ENCODE data around the gene CTNNBL1. TPM values are rescaled to one million over a fixed set of nuclear protein-coding genes. Genes with fewer than 3 reads are reported as not detected.

CTNNBL1 gene
- polyA plus RNA-seq, 2 donors = 30.2 to 39.6 TPM

DNA sequence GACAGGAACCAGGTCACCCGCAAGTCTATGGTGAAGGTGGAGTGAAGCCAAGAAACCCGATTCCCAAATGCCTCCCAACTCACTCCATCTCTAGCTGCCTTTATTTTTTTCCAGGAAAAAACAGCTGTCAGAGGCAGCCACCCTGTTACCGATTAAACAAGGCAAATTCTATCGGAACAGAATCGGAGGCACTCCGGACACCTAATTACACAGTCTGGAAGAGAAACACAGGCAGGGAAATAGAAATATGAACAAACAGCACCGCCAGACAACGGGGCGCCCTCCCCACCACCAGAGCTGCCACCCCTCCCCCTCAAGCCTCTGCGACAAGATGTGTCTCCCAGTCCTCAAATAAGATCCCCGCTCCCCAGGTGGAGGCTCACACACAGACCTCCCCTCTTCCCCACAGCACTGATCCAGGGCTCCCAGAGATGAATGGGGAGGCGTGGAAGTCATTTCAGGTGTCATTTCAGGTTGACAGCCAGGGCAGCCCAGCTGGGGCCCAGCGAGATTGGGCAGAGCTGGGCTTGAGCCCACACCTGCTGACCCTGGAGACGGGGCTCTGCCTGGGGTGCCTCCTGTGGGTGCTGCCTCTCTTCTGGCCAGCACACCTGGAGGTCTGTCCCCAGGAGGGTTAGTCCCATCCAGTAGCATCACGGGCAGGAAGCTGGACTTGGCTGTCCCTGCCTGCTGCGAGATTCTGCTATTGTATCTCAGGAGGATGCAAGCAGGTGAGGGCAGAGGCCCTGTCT, 189.3 kb downstream of the CTNNBL1 start:
- 75% methylated on average over 16 of the region's 16 CpGs for WGBS, 2 donors
- no peak overlapping the region for H3K27ac ChIP-seq (ENCODE audit: low read depth in 2 of 2, low read length in 1 of 2)
- no peaks in the 10 kb centered on the region for H3K9me3 ChIP-seq (ENCODE audit: control insufficient read depth in 2 of 2, insufficient read depth in 1 of 2, low read depth in 1 of 2, low read length in 1 of 2)
- no peaks in the 10 kb centered on the region for H3K27me3 ChIP-seq (ENCODE audit: control insufficient read depth in 1 of 2, insufficient read depth in 2 of 2, low read length in 2 of 2)
- H3K4me3 ChIP-seq (ENCODE audit: low read depth in 1 of 2, low read length in 2 of 2) = no peak overlapping the region
- H3K4me1 ChIP-seq (ENCODE audit: control insufficient read depth in 2 of 2, insufficient read depth in 2 of 2, low read length in 1 of 2) = peaks cover 0 to 6% of the 10 kb centered on the region in 2 donors
- no peaks in the 10 kb centered on the region for H3K36me3 ChIP-seq (ENCODE audit: control insufficient read depth in 2 of 2, insufficient read depth in 2 of 2, low read length in 1 of 2)

DNA sequence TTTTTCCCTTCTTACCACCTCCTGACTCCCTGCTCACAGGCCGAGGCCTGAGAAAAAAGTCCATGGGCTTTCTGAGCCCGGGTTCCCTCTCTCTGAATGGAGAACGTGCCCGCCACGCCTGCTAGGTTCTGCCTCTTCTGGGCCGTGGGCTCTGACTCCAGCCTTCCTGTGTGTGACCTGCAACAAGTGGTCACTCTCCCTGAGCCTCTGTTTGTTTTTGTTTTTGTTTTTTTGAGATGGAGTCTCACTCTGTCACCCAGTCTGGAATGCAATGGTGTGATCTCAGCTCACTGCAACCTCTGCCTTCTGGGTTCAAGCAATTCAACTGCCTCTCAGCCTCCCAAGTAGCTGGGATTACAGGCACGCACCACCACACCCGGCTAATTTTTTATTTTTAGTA, 191.2 kb downstream of the CTNNBL1 start:
- 95% methylated on average over 8 of the region's 8 CpGs for WGBS, 2 donors
- Histone ChIP-seq H3K27ac (ENCODE audit: low read depth in 2 of 2, low read length in 1 of 2) (no peak overlapping the region), H3K4me1 (ENCODE audit: control insufficient read depth in 2 of 2, insufficient read depth in 2 of 2, low read length in 1 of 2) (peaks cover 0 to 6% of the 10 kb centered on the region in 2 donors), H3K4me3 (ENCODE audit: low read depth in 1 of 2, low read length in 2 of 2) (no peak overlapping the region), H3K27me3 (ENCODE audit: control insufficient read depth in 1 of 2, insufficient read depth in 2 of 2, low read length in 2 of 2) (no peaks in the 10 kb centered on the region), H3K9me3 (ENCODE audit: control insufficient read depth in 2 of 2, insufficient read depth in 1 of 2, low read depth in 1 of 2, low read length in 1 of 2) (no peaks in the 10 kb centered on the region), H3K36me3 (ENCODE audit: control insufficient read depth in 2 of 2, insufficient read depth in 2 of 2, low read length in 1 of 2) (no peaks in the 10 kb centered on the region)

DNA sequence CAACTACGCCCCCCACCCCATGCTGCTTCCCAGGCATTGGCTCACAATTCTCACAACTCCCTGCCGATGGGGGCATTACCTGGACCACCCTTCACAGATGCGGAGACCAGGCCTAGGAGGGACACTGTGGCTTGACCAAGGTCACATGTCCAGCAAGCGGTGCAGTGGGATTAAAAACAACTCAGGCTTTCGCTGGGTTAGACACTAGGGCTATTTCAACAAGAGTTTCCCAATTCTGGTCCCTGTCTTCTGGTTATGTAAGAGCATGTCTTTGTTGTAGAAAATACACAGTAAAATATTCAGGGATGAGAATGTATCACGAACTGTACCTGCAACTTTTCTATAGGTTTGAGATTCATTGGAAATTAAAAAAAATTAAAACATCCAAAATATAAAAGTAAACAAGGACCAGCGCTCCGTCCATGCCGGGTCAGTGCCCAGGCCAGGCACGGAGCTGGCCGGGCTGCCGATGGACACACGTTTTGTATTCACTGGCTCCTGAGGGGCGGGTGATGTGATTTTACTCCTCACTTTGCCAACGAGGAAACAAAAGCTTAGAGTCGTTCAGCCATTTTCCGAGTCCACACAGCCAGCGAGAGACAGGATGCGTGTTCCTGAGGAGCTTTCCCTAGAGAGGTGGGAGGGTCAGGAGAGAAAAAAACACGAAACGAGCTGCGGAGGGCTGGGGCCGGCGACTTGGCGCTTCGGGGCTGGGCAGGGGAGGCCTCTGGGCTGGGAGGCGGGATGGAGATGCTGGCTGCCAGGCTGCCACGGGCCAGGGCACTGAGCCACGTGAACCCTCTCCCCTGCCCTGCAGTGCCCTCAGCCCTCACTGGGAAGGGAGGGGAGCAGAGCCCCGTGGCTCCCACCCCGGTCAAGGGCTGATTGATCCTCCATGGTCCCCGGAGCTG, 192.0 kb downstream of the CTNNBL1 start:
- WGBS, 2 donors = 50 to 56% methylated on average over 30 to 32 of the region's 32 CpGs
- Histone ChIP-seq H3K27ac (ENCODE audit: low read depth in 2 of 2, low read length in 1 of 2) (no peak overlapping the region), H3K9me3 (ENCODE audit: control insufficient read depth in 2 of 2, insufficient read depth in 1 of 2, low read depth in 1 of 2, low read length in 1 of 2) (no peaks in the 10 kb centered on the region), H3K4me3 (ENCODE audit: low read depth in 1 of 2, low read length in 2 of 2) (no peak overlapping the region), H3K27me3 (ENCODE audit: control insufficient read depth in 1 of 2, insufficient read depth in 2 of 2, low read length in 2 of 2) (no peaks in the 10 kb centered on the region), H3K4me1 (ENCODE audit: control insufficient read depth in 2 of 2, insufficient read depth in 2 of 2, low read length in 1 of 2) (peaks cover 0 to 2% of the 10 kb centered on the region in 2 donors), H3K36me3 (ENCODE audit: control insufficient read depth in 2 of 2, insufficient read depth in 2 of 2, low read length in 1 of 2) (no peaks in the 10 kb centered on the region)

DNA sequence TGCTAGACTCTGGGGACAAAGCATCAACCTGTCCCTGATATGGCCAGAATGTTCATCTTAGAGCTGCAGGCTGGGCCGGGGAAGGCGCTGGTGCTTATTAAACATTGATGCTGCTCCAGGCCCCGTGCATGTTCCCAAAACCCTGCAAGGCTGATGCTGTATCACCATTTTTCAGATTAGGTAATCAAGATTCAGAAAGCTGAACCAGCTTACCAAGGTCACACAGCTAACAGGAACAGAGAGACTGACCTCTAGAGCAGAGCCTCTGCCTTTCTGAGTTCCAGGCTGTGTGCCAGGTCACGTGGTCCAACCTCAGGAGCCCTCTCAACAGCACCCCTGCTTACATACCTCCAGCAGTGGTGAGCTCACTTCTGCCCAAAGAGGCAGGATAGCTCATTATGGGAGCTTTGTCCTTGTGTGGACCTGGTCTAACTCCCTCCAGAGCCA, 193.0 kb downstream of the CTNNBL1 start:
- H3K27me3 ChIP-seq (ENCODE audit: control insufficient read depth in 1 of 2, insufficient read depth in 2 of 2, low read length in 2 of 2) = no peaks in the 10 kb centered on the region
- WGBS, 2 donors = 71% methylated on average over 4 of the region's 4 CpGs
- no peak overlapping the region for H3K4me3 ChIP-seq (ENCODE audit: low read depth in 1 of 2, low read length in 2 of 2)
- H3K36me3 ChIP-seq (ENCODE audit: control insufficient read depth in 2 of 2, insufficient read depth in 2 of 2, low read length in 1 of 2) = no peaks in the 10 kb centered on the region
- no peaks in the 10 kb centered on the region for H3K9me3 ChIP-seq (ENCODE audit: control insufficient read depth in 2 of 2, insufficient read depth in 1 of 2, low read depth in 1 of 2, low read length in 1 of 2)
- no peaks in the 10 kb centered on the region for H3K4me1 ChIP-seq (ENCODE audit: control insufficient read depth in 2 of 2, insufficient read depth in 2 of 2, low read length in 1 of 2)
- H3K27ac ChIP-seq (ENCODE audit: low read depth in 2 of 2, low read length in 1 of 2) = no peak overlapping the region

DNA sequence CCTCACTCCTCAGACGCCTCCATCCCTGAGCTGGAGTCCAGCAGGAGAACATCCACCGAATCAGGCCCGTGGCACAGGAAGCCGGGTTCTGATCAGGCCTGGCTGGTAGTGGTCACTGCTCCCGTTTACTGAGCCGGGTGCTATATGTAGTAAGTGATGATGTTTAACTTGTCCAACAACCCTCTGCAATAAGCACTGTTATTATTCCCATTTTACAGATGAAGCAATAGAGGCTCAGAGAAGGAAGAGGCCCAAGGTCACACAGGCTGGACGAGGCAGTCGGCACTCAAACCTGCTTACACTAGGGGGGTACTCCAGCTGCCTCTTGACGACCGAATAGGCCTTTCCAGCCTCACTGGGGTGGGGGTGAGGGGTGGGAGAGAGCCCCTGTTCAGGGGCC, 194.8 kb downstream of the CTNNBL1 start:
- no peaks in the 10 kb centered on the region for H3K36me3 ChIP-seq (ENCODE audit: control insufficient read depth in 2 of 2, insufficient read depth in 2 of 2, low read length in 1 of 2)
- H3K27me3 ChIP-seq (ENCODE audit: control insufficient read depth in 1 of 2, insufficient read depth in 2 of 2, low read length in 2 of 2) = no peaks in the 10 kb centered on the region
- no peak overlapping the region for H3K27ac ChIP-seq (ENCODE audit: low read depth in 2 of 2, low read length in 1 of 2)
- no peak overlapping the region for H3K4me3 ChIP-seq (ENCODE audit: low read depth in 1 of 2, low read length in 2 of 2)
- no peaks in the 10 kb centered on the region for H3K9me3 ChIP-seq (ENCODE audit: control insufficient read depth in 2 of 2, insufficient read depth in 1 of 2, low read depth in 1 of 2, low read length in 1 of 2)
- no peaks in the 10 kb centered on the region for H3K4me1 ChIP-seq (ENCODE audit: control insufficient read depth in 2 of 2, insufficient read depth in 2 of 2, low read length in 1 of 2)
- 91 to 93% methylated on average over 10 of the region's 10 CpGs for WGBS, 2 donors

DNA sequence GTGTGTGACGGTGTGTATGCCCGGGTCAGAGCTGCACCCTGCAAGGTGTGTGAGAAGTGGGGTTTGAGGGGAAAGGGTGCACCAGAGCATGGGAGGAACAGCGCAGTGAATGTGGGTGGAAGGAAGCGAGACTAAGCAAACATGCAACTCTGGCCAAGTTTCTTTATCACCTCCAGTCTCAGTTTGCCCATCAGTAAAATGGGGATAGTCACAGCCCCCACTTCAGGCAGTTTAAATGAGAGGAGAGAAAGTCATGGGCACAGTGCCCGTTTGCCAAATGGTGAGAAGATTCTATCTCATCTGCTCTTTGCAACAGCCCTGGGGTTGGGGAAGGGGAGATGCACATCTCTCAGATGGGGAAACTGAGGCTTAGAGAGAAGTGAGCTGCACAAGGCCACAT, 196.3 kb downstream of the CTNNBL1 start:
- no peaks in the 10 kb centered on the region for H3K27me3 ChIP-seq (ENCODE audit: control insufficient read depth in 1 of 2, insufficient read depth in 2 of 2, low read length in 2 of 2)
- no peak overlapping the region for H3K27ac ChIP-seq (ENCODE audit: low read depth in 2 of 2, low read length in 1 of 2)
- H3K4me1 ChIP-seq (ENCODE audit: control insufficient read depth in 2 of 2, insufficient read depth in 2 of 2, low read length in 1 of 2) = no peaks in the 10 kb centered on the region
- WGBS, 2 donors = 65 to 74% methylated on average over 5 of the region's 5 CpGs
- H3K9me3 ChIP-seq (ENCODE audit: control insufficient read depth in 2 of 2, insufficient read depth in 1 of 2, low read depth in 1 of 2, low read length in 1 of 2) = no peaks in the 10 kb centered on the region
- H3K4me3 ChIP-seq (ENCODE audit: low read depth in 1 of 2, low read length in 2 of 2) = no peak overlapping the region
- H3K36me3 ChIP-seq (ENCODE audit: control insufficient read depth in 2 of 2, insufficient read depth in 2 of 2, low read length in 1 of 2) = no peaks in the 10 kb centered on the region

DNA sequence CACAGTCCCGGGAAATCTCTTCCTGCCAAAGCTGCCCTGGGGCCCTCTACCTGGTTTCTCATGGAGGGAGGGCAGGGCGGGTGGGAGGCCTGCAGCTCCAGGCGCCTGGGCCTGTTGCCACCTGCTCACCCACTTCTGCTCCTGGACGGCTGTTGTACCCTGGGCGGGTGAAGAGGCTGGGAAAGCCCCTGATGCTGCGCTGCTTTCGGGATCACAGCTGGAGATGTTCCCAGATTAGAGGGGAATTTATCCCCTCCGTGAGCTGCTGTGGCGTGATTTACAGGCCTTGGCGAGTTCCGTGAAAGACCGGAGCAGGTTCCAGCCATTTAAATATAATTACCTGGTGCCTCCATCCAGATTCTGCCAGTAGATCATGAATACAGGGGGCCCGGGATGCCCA, 196.8 kb downstream of the CTNNBL1 start:
- Histone ChIP-seq H3K27ac (ENCODE audit: low read depth in 2 of 2, low read length in 1 of 2) (no peak overlapping the region), H3K27me3 (ENCODE audit: control insufficient read depth in 1 of 2, insufficient read depth in 2 of 2, low read length in 2 of 2) (no peaks in the 10 kb centered on the region), H3K4me3 (ENCODE audit: low read depth in 1 of 2, low read length in 2 of 2) (no peak overlapping the region), H3K9me3 (ENCODE audit: control insufficient read depth in 2 of 2, insufficient read depth in 1 of 2, low read depth in 1 of 2, low read length in 1 of 2) (no peaks in the 10 kb centered on the region), H3K36me3 (ENCODE audit: control insufficient read depth in 2 of 2, insufficient read depth in 2 of 2, low read length in 1 of 2) (no peaks in the 10 kb centered on the region), H3K4me1 (ENCODE audit: control insufficient read depth in 2 of 2, insufficient read depth in 2 of 2, low read length in 1 of 2) (no peaks in the 10 kb centered on the region)
- WGBS, 2 donors = 48 to 61% methylated on average over 13 of the region's 13 CpGs

DNA sequence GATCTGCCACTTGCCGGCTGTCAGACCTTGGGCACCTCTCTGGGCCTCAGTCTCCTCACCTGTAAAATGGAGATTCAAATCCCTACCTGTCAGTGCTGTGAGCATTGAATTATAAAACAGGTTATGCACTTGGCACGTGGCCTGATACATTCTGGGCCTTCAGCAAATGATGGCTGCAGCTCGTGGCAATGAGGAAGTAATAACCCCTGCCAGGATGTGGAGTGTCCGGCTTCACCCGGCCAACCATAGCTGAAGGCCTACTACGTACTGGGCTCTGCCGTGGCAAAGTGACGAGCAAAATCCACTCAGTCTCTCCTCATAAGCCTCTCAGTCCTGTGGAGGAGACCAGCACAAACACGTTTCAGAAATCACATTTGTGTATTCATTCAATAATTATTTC, 198.2 kb downstream of the CTNNBL1 start:
- H3K27me3 ChIP-seq (ENCODE audit: control insufficient read depth in 1 of 2, insufficient read depth in 2 of 2, low read length in 2 of 2) = no peaks in the 10 kb centered on the region
- no peaks in the 10 kb centered on the region for H3K9me3 ChIP-seq (ENCODE audit: control insufficient read depth in 2 of 2, insufficient read depth in 1 of 2, low read depth in 1 of 2, low read length in 1 of 2)
- H3K36me3 ChIP-seq (ENCODE audit: control insufficient read depth in 2 of 2, insufficient read depth in 2 of 2, low read length in 1 of 2) = no peaks in the 10 kb centered on the region
- H3K4me3 ChIP-seq (ENCODE audit: low read depth in 1 of 2, low read length in 2 of 2) = no peak overlapping the region
- no peak overlapping the region for H3K27ac ChIP-seq (ENCODE audit: low read depth in 2 of 2, low read length in 1 of 2)
- no peaks in the 10 kb centered on the region for H3K4me1 ChIP-seq (ENCODE audit: control insufficient read depth in 2 of 2, insufficient read depth in 2 of 2, low read length in 1 of 2)
- 37 to 51% methylated on average over 9 of the region's 9 CpGs for WGBS, 2 donors

DNA sequence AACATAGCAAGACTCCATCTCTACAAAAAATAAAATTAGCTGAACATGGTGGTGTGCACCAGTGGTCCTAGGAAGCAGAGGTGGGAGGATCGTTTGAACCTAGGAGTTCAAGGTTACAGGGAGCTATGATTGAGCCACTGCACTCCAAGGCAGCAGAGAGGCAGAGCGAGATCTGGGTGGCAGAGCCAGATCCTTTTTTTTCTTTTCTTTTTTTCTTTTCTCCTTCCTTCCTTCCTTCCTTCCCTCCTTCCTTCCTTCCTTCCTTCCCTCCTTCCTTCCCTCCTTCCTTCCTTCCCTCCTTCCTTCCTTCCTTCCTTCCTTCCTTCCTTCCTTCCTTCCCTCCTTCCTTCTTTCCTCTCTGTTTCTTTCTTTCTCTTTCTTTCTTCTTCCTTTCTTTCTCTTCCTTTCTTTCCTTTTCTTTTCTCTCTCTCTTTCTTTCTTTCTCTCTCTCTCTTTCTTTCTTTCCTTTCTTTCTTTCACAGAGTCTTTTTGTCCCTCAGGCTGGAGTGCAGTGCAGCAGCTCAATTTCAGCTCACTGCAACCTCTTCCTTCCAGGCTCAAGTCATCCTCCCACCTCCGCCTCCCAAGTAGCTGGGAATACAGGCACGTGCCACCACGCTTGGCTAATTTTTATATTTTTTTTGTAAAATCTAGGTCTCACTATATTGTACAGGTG, 199.9 kb downstream of the CTNNBL1 start:
- H3K27me3 ChIP-seq (ENCODE audit: control insufficient read depth in 1 of 2, insufficient read depth in 2 of 2, low read length in 2 of 2) = no peaks in the 10 kb centered on the region
- H3K36me3 ChIP-seq (ENCODE audit: control insufficient read depth in 2 of 2, insufficient read depth in 2 of 2, low read length in 1 of 2) = no peaks in the 10 kb centered on the region
- H3K4me1 ChIP-seq (ENCODE audit: control insufficient read depth in 2 of 2, insufficient read depth in 2 of 2, low read length in 1 of 2) = no peaks in the 10 kb centered on the region
- no peak overlapping the region for H3K27ac ChIP-seq (ENCODE audit: low read depth in 2 of 2, low read length in 1 of 2)
- 87 to 89% methylated on average over 5 of the region's 5 CpGs for WGBS, 2 donors
- no peaks in the 10 kb centered on the region for H3K9me3 ChIP-seq (ENCODE audit: control insufficient read depth in 2 of 2, insufficient read depth in 1 of 2, low read depth in 1 of 2, low read length in 1 of 2)
- H3K4me3 ChIP-seq (ENCODE audit: low read depth in 1 of 2, low read length in 2 of 2) = no peak overlapping the region

Data from esophagus (tissue), 2 donors.